Kidney (tissue), 14 donors: ENCODE results near the gene ASIP. TPM values are rescaled to one million over a fixed set of nuclear protein-coding genes. Genes with fewer than 3 reads are reported as not detected.
"Not testable (repeated sequence)": the region's sequence is repeated elsewhere in the genome, so short reads cannot be mapped to it uniquely, and the experiment has no call there.

Experiments used
- DNase-seq, 5 donors: peaks; one replicate each; pipeline ENCODE4 v3.0.0-alpha.2; 2013 to 2020
- FAIRE-seq: peaks from 2 replicates; lab custom pipeline; 2012; peaks lifted over from hg19 to GRCh38; lab: Jason Lieb, UNC
- H3K27ac ChIP-seq, 2 donors: one replicate each; pipeline ENCODE4 v1.7.0; 2013; ENCODE audit warnings: low read depth in 2 of 2, low read length in 2 of 2, inconsistent platforms in 1 of 2
- H3K27me3 ChIP-seq: one replicate; pipeline ENCODE4 v1.7.1; 2013; ENCODE audit warnings: low read length, inconsistent platforms; ENCODE audit not compliant: control insufficient read depth, insufficient read depth
- H3K36me3 ChIP-seq, 3 donors: one replicate each; pipeline versions ENCODE4 v1.7.0 to v1.7.1; 2013; ENCODE audit warnings: low read length in 3 of 3, control low read depth in 1 of 3, inconsistent platforms in 1 of 3; ENCODE audit not compliant: insufficient read depth in 3 of 3, control insufficient read depth in 2 of 3
- H3K4me1 ChIP-seq, 3 donors: one replicate each; pipeline versions ENCODE4 v1.7.0 to v1.7.1; 2013; ENCODE audit warnings: low read length in 3 of 3, inconsistent platforms in 1 of 3, low read depth in 1 of 3; ENCODE audit not compliant: control insufficient read depth in 2 of 3, insufficient read depth in 2 of 3
- H3K4me3 ChIP-seq, 3 donors: one replicate each; pipeline versions ENCODE4 v1.7.0 to v1.8.1; 2013; ENCODE audit warnings: low read length in 3 of 3, control low read depth in 1 of 3, inconsistent platforms in 1 of 3
- H3K9ac ChIP-seq, 3 donors: one replicate each; pipeline versions ENCODE4 v1.7.0 to v1.7.1; 2013; ENCODE audit warnings: low read length in 3 of 3, control low read depth in 1 of 3, inconsistent platforms in 1 of 3
- H3K9me3 ChIP-seq, 3 donors: one replicate each; pipeline versions ENCODE4 v1.7.0 to v1.7.1; 2013; ENCODE audit warnings: low read length in 3 of 3, control low read depth in 1 of 3, inconsistent platforms in 1 of 3; ENCODE audit not compliant: control insufficient read depth in 2 of 3, insufficient read depth in 1 of 3
- intact Hi-C: fragments of 100-400 bp; cut with DNase I; formaldehyde crosslinking; loops from one replicate; pipeline ENCODE4 v1.11.1; 2022
- polyA plus RNA-seq: library from polyadenylated mRNA; stranded (reverse); fragments of 350-450 nt; fragmentation: Illumina TruSeq; extraction: RNeasy Lipid Tissue Mini Kit (QIAGEN cat#74804); gene quantifications from one replicate; pipeline ENCODE4 v1.2.3, GENCODE V29; 2014; ENCODE audit warnings: low read depth, low replicate concordance; ENCODE audit not compliant: insufficient read depth
- total RNA-seq: library from RNA; stranded (reverse); fragmentation: NEBNext Ultra II Directional; extraction: Animal tissue kit (Norgen Biotek cat#: 25700); gene quantifications from one replicate; pipeline ENCODE4 v1.2.1, GENCODE V29; 2021
- TF ChIP-seq, protein P1 (sequence below): IDR thresholded peaks from 3 replicates; pipeline ENCODE4 v1.5.1; 2012; ENCODE audit warnings: mild to moderate bottlenecking, moderate library complexity, borderline replicate concordance; ENCODE audit not compliant: insufficient read depth; ENCODE audit errors: extremely low read depth
- donor health status: control.
- donor health status: control.
- donor health status: control.
- donor health status: control.
- donor health status: control.
- donor health status: DM: yes; HTN: yes; CAD: no.
- donor health status: Normal renal cell carcinoma (clear cell type).

The ASIP gene
- total and polyA plus RNA-seq, 2 donors from 2014 or later, result 0.84 TPM; not detected in 1

DNA sequence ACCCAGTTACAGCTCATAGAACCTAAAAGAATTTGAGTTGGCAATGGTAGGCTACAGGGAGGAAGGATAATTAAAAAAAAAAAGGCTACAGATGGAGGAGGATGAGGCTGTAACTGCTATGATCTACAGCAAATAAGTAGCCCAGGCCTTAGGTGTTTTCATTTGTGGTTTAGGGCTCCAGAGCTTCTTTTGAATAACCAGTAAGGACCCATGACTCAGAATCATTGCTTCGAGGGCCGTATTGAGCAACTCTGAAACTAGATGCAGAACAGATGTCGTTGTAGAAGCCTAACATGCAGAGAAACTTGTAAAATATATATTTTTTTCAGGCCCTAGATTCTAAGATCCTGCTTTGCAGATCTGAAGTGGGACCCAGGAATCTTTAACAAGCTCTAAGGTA, 19.0 kb upstream of the ASIP start:
- Histone ChIP-seq H3K4me3 (no peak overlapping the region), H3K9me3 (no peaks in the 10 kb centered on the region), H3K36me3 (no peaks in the 10 kb centered on the region), H3K27me3 (no peaks in the 10 kb centered on the region), H3K27ac (no peak overlapping the region), H3K4me1 (no peaks in the 10 kb centered on the region), H3K9ac (no peak overlapping the region)
- DNase-seq, result no peak
- TF ChIP-seq, protein P1, sequence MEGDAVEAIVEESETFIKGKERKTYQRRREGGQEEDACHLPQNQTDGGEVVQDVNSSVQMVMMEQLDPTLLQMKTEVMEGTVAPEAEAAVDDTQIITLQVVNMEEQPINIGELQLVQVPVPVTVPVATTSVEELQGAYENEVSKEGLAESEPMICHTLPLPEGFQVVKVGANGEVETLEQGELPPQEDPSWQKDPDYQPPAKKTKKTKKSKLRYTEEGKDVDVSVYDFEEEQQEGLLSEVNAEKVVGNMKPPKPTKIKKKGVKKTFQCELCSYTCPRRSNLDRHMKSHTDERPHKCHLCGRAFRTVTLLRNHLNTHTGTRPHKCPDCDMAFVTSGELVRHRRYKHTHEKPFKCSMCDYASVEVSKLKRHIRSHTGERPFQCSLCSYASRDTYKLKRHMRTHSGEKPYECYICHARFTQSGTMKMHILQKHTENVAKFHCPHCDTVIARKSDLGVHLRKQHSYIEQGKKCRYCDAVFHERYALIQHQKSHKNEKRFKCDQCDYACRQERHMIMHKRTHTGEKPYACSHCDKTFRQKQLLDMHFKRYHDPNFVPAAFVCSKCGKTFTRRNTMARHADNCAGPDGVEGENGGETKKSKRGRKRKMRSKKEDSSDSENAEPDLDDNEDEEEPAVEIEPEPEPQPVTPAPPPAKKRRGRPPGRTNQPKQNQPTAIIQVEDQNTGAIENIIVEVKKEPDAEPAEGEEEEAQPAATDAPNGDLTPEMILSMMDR, result no peak
- FAIRE-seq, result no peak
- intact Hi-C loops, result no loop called here

DNA sequence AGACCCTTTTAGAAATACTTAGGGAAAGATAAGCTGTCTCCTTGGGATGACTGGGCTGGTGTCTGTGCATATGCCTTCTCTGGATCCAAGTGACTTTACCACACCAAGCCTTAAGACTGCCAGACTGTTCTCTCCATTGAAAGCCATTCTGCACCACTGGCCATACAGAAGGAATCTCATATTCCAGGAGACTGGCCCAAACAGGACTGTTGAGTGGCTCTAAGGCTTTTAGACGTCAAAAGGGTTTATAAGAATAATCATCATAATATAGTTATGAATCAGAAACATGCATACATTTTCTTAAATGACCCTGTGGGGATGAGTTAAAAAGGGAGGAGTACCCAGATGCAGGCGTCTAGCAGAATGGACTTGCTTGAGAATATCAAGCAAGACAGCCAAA, 17.0 kb upstream of the ASIP start:
- H3K27ac ChIP-seq, H3K9me3 ChIP-seq, H3K4me1 ChIP-seq, H3K27me3 ChIP-seq, H3K9ac ChIP-seq, FAIRE-seq, DNase-seq, intact Hi-C loops, H3K36me3 ChIP-seq, H3K4me3 ChIP-seq: not testable (repeated sequence)

DNA sequence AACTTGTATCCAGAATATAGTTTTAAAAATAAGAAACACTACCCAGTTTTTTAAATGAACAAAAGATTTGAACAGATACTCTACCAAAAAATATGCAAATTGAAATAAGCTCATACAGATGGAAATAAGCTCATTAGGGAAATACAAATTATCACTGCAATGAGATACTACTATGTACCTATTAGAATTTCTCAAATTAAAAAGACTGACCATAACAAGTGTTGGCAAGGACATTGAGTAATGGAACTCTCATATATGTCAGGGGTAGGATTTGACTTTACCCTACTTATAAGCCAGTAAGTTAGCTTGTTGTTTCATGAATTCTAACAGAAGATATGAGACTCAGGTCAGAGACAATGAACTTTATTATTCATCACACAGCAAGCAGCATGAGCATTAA, 9.6 kb upstream of the ASIP start:
- TF ChIP-seq, protein P1, result no peak
- Histone ChIP-seq H3K9me3 (no peaks in the 10 kb centered on the region), H3K36me3 (no peaks in the 10 kb centered on the region), H3K4me1 (no peaks in the 10 kb centered on the region), H3K4me3 (no peak overlapping the region), H3K27me3 (no peaks in the 10 kb centered on the region), H3K9ac (no peak overlapping the region), H3K27ac (no peak overlapping the region)
- no peak for FAIRE-seq
- intact Hi-C loops, result no loop called here
- DNase-seq, result no peak

DNA sequence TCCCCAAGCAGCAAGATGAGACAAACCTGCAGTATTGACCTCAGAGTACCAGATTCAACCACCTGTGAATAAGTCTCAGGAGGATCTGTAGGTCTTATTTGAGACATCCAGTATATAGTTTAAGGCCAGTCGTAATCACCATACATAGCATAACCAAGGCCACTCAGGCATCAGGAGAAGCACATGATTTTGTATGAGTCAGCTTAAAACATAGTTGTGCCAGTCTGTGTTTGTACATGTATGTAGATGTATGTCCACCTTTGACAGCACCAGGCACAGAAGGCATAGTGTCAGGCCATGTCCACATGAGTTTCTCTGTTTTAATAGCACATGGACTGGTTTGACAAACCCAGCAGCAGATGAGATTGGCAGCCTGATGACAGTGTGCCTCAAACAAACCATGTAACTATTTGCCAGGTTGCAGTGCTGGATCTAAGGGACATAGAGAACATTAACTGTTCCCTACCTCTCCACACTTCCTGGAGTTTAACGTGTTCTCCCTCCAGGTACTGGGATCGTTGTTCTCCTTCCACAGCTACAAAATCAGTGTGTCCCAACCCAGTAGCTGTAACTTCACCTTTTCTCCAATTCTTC, 8.6 kb upstream of the ASIP start:
- H3K36me3 ChIP-seq, result no peaks in the 10 kb centered on the region
- DNase-seq, result no peak
- H3K27me3 ChIP-seq, result no peaks in the 10 kb centered on the region
- intact Hi-C loops, result no loop called here
- H3K9me3 ChIP-seq, result no peaks in the 10 kb centered on the region
- no peak for FAIRE-seq
- TF ChIP-seq, protein P1, result no peak
- no peak overlapping the region for H3K27ac ChIP-seq
- no peak overlapping the region for H3K9ac ChIP-seq
- no peaks in the 10 kb centered on the region for H3K4me1 ChIP-seq
- no peak overlapping the region for H3K4me3 ChIP-seq
